CD4-positive, alpha-beta T cell treated with Interleukin-12 subunit alpha and Interleukin-12 subunit beta, for 1 hour (primary cell): ENCODE measurements around the gene PLA2G2C.
A peak's percentile ranks its signal among the peaks of the same experiment; 100 is the strongest.

Experiments
- DNase-seq: peaks from one replicate; pipeline ENCODE4 v3.0.0-alpha.2; 2020

The PLA2G2C gene

GRCh38 chr1:20183035-20183434, 3.3 kb downstream of the PLA2G2C start:
- DNase-seq: no peak

- no peak for DNase-seq
Observed at GRCh38 chr1:20182415-20182814, 3.9 kb downstream of the PLA2G2C start.

GRCh38 chr1:20180844-20181207, 5.5 kb downstream of the PLA2G2C start:
- DNase-seq: no peak

GRCh38 chr1:20180129-20180843, 6.0 kb downstream of the PLA2G2C start:
- no peak for DNase-seq

GRCh38 chr1:20179371-20180128, 6.8 kb downstream of the PLA2G2C start:
- no peak for DNase-seq

- no peak for DNase-seq
Observed at GRCh38 chr1:20178634-20179370, 7.5 kb downstream of the PLA2G2C start.

GRCh38 chr1:20174937-20175666, 11.2 kb downstream of the PLA2G2C start:
- no peak for DNase-seq

- no peak for DNase-seq
Observed at GRCh38 chr1:20172033-20172590, 14.2 kb downstream of the PLA2G2C start.

GRCh38 chr1:20169932-20170331, 16.4 kb downstream of the PLA2G2C start:
- DNase-seq: no peak

GRCh38 chr1:20168564-20169491, 17.5 kb downstream of the PLA2G2C start:
- DNase-seq: no peak

- DNase-seq: no peak
Observed at GRCh38 chr1:20167126-20167525, 19.2 kb downstream of the PLA2G2C start.

- no peak for DNase-seq
Observed at GRCh38 chr1:20166051-20166450, 20.3 kb downstream of the PLA2G2C start.

GRCh38 chr1:20165522-20165951, 20.8 kb downstream of the PLA2G2C start:
- no peak for DNase-seq

- no peak for DNase-seq
Observed at GRCh38 chr1:20164694-20165202, 21.6 kb downstream of the PLA2G2C start.

- no peak for DNase-seq
Observed at GRCh38 chr1:20160034-20160433, 26.3 kb downstream of the PLA2G2C start.

GRCh38 chr1:20158358-20159070, 27.8 kb downstream of the PLA2G2C start:
- no peak for DNase-seq

GRCh38 chr1:20154301-20154831, 32.0 kb downstream of the PLA2G2C start:
- no peak for DNase-seq

- DNase-seq: no peak
Observed at GRCh38 chr1:20153000-20153418, 33.3 kb downstream of the PLA2G2C start.

- no peak for DNase-seq
Observed at GRCh38 chr1:20152599-20152930, 33.8 kb downstream of the PLA2G2C start.

- DNase-seq: peak; percentile 79
Observed at GRCh38 chr1:20151906-20152598, 34.3 kb downstream of the PLA2G2C start.
